ENCODE data around the gene ITPK1. TPM values are rescaled to one million over a fixed set of nuclear protein-coding genes. Genes with fewer than 3 reads are reported as not detected.

ITPK1 gene
- total RNA-seq, 1 experiment from 2014 or later, result 18.8 TPM

- no peak for DNase-seq (ENCODE audit: low spot score)
These were observed 145.5 kb downstream of the ITPK1 start for GRCh38 chr14:92970271-92970670.

- no peak for DNase-seq (ENCODE audit: low spot score)
These were observed 145.9 kb downstream of the ITPK1 start for GRCh38 chr14:92969871-92970270.

GRCh38 chr14:92969430-92969829 is 146.3 kb downstream of the ITPK1 start:
- DNase-seq (ENCODE audit: low spot score), result no peak

- no peak for DNase-seq (ENCODE audit: low spot score)
These were observed 147.3 kb downstream of the ITPK1 start for GRCh38 chr14:92968291-92969020.

- no peak for DNase-seq (ENCODE audit: low spot score)
These were observed 148.3 kb downstream of the ITPK1 start for GRCh38 chr14:92967346-92967926.

GRCh38 chr14:92965281-92965680 is 150.4 kb downstream of the ITPK1 start:
- DNase-seq (ENCODE audit: low spot score), result no peak

GRCh38 chr14:92964124-92965109 is 151.3 kb downstream of the ITPK1 start:
- no peak for DNase-seq (ENCODE audit: low spot score)

GRCh38 chr14:92963301-92964123 is 152.2 kb downstream of the ITPK1 start:
- DNase-seq (ENCODE audit: low spot score), result no peak

GRCh38 chr14:92962831-92963095 is 153.0 kb downstream of the ITPK1 start:
- no peak for DNase-seq (ENCODE audit: low spot score)

GRCh38 chr14:92962031-92962830 is 153.5 kb downstream of the ITPK1 start:
- no peak for DNase-seq (ENCODE audit: low spot score)

- no peak for DNase-seq (ENCODE audit: low spot score)
These were observed 154.2 kb downstream of the ITPK1 start for GRCh38 chr14:92961567-92961855.

GRCh38 chr14:92960706-92961566 is 154.8 kb downstream of the ITPK1 start:
- DNase-seq (ENCODE audit: low spot score), result no peak

- DNase-seq (ENCODE audit: low spot score), result no peak
These were observed 155.7 kb downstream of the ITPK1 start for GRCh38 chr14:92959761-92960680.

GRCh38 chr14:92959189-92959531 is 156.6 kb downstream of the ITPK1 start:
- DNase-seq (ENCODE audit: low spot score), result no peak

- no peak for DNase-seq (ENCODE audit: low spot score)
These were observed 157.1 kb downstream of the ITPK1 start for GRCh38 chr14:92958373-92959188.

- no peak for DNase-seq (ENCODE audit: low spot score)
These were observed 158.8 kb downstream of the ITPK1 start for GRCh38 chr14:92956961-92957360.

- DNase-seq (ENCODE audit: low spot score), result no peak
These were observed 160.3 kb downstream of the ITPK1 start for GRCh38 chr14:92955381-92955780.

- no peak for DNase-seq (ENCODE audit: low spot score)
These were observed 160.8 kb downstream of the ITPK1 start for GRCh38 chr14:92954933-92955332.

Measured in H4 (cell line).